GM21423 (cell line): ENCODE data around the gene CAPN5.
"Not testable (repeated sequence)": the region's sequence is repeated elsewhere in the genome, so short reads cannot be mapped to it uniquely, and the experiment has no call there.

Source experiments
- ATAC-seq: cut with Tn5 transposase; IDR thresholded peaks from one replicate; pipeline ENCODE4 v1.9.1; 2021; ENCODE audit warnings: mild to moderate bottlenecking, moderate library complexity; ENCODE audit not compliant: unreplicated experiment

The CAPN5 gene

DNA sequence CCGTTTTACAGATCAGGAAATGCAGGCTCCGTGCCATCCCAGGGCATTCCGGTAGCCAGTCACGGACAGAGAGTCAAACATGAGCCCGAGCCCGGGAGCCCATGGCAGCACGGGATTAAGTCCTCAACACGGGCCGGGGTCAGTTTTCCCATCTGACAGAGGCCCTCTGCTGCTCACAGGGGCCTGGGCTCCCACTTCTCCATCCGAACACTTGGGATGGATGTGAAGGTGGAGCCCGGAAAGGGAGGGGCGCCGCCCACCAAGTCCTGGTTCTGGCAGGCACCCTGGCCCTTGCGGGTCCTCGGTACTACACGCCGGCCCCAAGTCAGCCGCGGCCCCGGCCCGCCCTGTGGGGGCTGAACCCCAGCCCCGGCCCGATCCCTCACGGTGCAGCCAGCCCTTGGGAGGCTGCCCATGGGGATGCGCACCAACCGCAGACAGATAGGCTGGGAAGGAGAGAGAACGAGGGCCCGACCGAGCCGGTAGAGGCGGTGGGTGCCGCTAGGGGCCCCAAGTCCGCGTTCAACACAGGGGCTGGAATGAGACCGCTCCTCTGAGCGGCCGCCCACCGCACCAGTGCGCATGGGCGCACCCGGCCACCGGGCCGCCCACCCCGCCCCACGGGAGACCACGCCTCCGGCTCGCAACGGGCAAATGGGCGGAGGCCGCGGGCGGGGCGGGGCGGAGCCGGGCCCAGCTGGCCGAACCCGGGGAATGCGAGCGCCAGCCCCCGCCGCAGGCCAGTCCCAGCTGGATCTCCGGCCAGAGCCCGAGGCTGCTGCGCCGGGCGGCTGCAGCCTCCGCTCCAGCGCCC lies at the start of gene CAPN5:
CAPN5 (plus strand) TSS at position 743 of the 814 bp plus-strand sequence. CDS start 17,916 bp downstream, outside the sequence.
- ATAC-seq = peak; percentile 80

DNA sequence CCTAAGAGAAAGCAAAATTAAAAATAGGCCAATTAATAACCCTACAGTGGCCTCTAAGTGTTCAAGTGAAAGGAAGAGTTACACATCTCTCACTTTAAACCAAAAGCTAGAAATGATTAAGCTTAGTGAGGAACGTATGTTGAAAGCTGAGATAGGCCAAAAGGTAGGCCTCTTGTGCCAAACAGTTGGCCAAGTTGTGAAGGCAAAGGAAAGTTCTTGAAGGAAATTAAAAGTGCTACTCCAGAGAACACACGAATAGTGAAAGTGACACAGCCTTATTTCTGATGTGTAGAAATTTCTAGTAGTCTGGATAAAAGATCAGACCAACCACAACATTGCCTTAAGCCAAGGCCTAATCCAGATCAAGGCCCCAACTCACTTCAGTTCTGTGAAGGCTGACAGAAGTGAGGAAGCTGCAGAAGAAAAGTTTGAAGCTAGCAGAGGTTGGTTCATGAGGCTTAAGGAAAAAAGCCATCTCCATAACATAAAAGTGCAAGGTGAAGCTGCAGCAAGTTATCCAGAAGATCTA lies 48.3 kb upstream of the CAPN5 start:
- not testable (repeated sequence) for ATAC-seq

DNA sequence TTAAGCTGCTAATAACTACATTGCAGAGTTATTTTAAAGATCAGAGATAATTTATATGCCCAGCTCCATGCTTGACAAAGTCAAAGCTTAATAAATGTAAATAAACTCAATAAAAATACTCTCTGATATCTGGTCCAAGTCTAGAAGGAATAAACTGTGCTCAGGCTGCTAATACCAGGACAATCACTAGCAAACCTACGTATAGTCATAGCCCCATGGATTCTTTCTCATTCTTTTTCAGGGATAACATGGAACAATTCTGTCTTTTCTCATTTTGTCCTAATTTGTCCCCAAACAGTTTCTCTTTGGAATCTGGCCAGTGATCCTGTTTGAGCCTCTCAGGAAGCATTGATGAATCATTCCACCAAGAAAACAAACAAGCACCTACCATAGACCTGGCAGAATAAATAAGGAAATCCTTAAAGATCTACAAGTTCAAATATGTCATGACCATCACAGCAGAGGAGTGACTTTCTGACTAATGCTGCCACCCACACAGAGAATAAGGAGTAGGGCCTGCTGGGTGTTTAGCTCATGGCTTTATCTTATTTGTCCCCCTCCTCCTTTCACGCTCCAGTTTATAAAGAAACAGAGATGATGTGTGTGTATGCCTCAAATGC lies 46.7 kb upstream of the CAPN5 start:
- ATAC-seq = no peak

DNA sequence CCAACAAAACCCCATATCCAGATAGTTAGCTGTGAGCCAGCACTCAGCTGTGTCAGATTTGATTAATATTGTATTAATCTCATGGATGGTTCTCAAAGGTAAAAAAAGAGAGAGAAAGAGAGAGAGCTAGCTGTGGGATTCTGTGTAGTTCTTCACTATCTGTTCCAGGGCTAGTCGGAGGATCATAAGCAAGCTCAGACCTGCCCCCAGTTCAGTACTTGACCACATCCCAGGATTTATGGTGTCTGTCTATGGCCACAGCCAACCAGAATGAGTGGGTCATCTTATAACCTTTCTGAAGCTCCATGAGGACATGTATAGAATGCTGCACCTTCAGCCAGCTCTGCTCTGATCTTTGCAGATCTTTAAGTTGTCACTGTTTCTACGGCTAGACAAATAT lies 46.0 kb upstream of the CAPN5 start:
- no peak for ATAC-seq

DNA sequence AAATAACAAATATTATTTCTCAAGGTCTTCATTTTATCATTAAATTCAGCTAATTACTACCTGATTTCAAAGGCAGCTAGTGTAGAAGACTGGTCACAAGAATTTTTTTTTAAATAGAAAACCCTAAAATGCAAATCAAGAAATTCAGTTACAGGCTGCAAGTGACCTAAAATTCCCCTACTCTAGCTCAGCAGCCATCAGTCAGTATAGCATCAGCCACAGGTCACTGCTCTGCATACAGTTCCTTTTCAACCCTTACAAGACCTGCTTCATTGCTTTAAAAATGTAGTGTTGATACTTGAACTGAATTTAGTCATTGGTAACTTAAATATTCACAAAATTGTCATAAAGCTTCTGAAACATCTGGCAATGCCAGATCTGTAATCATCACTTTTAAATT lies 42.0 kb upstream of the CAPN5 start:
- ATAC-seq = no peak

DNA sequence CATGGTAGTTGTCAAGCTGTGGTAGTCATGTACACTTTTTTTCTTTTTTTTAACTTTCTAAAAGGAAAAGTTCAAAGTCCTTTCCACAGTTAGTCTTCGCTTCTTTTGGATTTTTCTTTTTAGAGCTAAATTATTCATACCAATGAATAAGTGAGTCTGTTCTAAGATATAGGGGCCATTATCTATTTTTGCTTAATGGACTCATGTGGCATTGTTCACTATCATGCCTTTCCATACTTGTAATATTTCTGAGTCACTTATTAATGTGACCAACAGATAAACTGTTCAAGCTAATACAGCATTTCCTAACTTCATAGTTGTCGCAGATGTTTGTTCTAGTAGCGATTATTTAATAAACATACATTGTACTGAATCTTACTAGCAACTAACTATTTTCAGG lies 40.5 kb upstream of the CAPN5 start:
- ATAC-seq = no peak

DNA sequence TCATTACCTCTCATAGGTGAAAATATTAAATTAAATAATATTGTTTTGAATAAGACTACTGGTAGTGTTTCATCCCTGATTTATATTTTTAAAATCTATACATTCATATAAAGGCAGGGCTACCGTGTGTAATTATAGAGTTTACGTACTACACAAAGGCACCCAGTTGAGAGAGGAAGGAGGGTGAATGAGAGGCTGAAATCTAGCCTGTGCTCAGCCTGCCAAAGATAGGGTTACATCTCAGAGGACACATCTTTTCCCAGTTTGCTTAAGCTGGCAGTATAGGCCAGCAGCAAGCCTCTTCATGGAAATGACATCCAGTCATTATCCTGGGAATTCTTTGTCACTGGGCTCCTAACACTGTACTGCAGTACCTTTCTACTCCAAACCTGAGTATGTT lies 40.0 kb upstream of the CAPN5 start:
- no peak for ATAC-seq

DNA sequence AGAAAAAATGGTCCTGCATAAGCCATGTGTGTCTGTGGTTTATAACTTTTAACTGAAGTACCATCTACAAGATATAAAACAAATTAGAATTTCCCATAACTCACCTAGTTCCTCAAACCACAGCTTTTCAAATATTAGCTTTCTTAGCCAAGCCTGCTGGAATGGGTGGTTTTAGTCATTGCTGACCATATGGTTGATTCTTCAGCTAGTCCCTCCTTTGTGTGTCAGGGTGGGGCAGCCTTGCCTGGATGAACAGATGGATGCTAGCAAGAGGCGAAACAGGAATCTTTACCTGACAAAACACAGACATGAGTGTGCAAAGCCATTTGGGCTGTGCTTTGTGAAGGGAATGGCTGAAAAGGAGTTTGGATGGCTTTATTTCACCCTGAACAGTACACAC lies 39.5 kb upstream of the CAPN5 start:
- ATAC-seq = no peak

DNA sequence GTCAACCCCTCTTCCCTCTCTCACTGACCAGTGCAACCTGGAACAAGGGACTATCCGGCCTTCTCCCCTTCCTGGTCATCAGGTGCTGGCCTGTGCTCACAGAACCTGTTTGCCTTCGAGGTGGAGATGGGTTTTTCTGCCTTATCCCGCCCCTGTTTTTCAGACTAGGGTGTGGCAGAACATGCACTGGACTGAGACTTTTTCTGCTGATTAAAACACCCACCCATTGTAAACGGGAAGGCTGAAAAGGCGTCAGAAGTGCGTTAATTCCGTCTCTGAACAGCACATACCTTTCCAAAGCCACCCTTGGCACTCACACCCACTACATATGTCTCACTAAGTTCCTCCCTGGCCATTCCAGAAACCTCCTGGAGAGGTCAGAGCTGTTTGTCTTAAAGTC lies 36.9 kb upstream of the CAPN5 start:
- ATAC-seq = no peak

DNA sequence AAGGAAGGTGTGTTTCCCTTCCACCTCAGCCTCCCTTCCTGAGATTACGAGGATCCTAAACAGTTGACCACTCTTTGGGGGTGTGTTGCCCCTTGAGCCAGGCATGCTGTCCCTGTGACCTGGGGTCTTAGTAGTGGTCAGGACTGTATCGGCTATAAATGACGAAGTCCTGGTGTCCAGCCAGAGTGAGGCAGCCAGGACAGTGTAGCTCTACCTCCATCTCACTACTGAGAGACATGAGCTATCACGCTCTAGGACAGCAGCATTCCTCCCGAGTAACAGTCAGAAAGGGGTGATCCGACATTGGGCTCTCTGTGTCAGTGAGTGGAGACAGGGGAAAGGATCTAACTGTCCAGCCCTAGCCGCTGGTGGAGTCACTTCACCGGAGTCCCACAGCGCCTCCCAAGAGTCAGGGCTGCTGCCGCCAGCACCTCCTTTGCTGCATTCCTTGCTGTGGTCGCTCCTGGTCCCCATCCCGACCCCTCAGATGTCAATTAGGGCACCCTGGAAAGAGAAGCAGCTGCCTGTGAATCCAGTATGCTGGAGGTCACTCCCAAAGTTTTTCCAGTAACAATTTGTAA lies 35.8 kb upstream of the CAPN5 start:
- ATAC-seq = no peak

DNA sequence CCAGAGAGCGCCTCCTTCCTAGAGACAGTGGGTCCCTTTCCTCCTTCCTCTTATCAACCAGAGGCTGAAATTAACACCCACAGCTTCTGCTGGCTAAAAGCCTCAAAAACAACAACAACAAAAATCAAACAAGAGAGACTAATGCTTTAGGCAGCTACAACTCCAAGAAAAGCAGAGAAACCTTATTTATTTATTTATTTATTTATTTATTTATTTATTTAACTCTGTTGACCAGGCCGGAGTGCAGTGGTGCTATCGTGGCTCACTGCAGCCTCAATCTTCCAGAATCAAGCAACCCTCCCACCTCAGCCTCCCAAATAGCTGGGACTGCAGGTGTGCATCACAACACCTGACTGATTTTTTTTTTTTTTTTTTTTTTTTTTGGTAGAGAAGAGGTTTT lies 35.2 kb upstream of the CAPN5 start:
- no peak for ATAC-seq

DNA sequence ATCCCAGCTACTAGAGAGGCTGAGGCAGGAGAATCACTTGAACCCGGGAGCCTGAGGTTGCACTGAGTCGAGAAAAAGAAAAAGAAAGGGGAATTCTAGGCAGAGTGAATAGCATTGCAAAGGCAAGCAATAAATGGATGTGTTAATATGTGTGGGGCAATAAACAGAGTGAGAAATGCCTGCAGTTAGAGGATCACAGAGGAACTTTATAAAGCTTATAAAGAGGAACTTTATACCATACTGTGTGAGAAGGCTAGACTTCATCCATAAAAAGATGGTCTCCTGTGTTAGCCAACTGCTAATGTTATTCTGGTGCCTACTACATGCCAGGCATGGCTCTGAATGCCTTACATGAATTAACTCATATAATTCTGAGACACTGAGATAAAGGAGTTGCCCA lies 31.7 kb upstream of the CAPN5 start:
- no peak for ATAC-seq

DNA sequence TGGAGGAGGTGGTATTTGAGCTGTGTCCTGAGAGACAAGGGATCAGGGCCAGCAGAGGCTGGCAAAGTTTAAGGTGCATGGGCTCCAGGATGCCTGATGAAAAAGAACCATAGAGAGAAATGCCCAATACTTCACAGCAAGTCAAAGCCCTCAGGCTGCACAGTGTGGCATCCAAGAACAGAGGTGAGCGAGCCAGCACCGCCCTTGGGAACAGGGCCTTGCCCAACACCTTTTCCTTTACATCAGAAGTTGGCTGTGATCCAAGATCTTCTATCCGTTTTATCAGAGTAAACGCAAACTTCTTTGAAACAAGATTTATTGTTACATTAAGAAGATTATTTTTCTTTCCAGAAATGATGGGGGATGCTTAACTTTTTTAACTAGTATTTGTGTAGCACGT lies 31.2 kb upstream of the CAPN5 start:
- ATAC-seq = no peak

DNA sequence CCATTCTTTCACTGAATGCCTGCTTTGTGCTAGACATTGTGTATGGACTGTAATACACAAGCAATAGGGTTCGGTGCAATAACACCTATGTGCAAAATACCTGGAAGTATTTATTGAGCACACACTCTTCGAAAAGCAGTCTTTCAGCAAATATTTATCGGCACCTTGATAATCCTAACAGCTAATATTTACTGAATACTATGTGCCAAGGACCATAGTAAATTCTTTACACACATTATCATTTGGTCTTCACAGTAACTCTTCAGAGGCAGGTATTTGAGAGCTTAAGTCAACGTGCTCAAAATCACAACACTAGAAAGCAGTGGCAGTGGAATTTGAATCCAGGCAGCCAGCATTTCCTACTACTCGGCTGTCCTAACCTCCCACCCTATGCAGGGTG lies 30.4 kb upstream of the CAPN5 start:
- no peak for ATAC-seq

DNA sequence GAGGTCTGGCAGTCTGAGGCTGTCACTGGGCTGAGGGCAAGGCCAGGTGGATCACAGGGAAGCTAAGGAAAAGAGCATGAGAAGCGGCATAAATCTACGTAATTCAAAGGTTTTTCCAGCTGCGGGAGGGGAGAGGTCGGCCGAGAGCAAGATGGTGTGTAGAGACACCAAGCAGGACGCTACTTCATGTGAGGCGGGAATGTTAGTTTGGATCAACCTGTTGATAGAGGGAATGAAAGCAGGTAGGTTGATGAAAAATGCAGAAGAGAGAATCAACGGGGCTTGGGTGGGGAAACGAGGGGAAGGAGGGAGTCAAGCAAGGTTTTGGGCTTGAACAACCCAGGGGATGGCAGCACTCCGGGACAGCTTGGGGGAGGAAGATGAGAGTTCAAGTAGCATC lies 29.7 kb upstream of the CAPN5 start:
- ATAC-seq = no peak

DNA sequence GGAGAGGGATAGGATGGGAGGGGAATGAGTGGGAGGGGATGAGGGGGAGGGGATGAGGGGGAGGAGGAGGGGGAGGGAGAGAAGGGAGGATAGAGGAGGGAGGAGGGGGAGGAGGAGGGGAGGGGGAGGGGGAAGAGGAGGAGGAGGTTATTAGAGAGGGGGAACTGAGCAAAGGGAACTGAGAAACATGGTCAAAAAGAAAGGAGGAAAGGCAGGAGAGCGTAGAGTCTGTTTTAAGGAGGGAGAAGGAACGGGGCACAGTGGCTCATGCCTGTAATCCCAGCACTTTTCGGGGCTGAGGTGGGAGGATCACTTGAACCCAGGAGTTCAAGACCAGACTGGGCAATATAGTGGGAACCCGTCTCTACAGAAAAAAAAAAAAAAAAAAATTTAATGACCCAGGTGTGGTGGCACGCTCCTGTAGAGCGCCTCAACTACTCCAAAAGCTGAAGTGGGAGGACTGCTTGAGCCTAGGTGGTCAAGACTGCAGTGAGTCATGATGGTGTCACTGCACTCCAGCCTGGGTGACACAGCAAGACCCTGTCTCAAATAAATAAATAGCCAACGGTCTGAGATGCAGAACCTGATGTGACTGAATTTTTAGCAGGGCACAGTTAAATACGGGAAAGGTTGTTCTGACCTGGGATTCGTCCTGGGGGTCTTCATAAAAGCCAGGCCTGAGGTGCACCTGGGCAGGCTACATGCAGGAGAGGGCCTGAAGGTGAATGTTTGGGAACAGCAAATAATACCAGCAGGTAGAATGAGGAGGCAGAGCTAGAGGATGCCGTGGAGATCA lies 28.5 kb upstream of the CAPN5 start:
- ATAC-seq = no peak

DNA sequence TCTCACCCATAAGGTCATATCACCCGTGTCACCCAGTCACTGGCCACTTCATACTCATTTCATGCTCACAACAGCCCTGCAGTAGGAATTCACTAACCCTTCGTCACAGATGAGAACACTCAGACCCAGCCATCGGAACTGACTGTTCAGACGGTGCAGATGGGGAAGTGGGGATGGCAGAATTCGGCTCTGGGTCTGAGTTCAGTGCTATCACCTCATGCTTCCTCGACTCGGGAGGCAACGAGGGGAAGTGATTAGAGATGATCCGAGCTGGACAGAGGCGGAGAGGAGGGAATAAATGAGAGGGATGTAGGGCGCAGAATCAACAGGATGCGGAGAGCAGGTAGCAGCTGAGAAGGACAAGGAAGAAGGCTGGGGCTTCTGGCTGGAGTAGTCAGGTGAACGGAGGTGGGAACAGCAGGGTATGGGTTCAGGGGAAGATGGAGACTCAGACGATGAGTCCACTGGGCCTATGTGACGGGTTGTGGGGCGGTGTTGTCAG lies 27.9 kb upstream of the CAPN5 start:
- ATAC-seq = no peak

DNA sequence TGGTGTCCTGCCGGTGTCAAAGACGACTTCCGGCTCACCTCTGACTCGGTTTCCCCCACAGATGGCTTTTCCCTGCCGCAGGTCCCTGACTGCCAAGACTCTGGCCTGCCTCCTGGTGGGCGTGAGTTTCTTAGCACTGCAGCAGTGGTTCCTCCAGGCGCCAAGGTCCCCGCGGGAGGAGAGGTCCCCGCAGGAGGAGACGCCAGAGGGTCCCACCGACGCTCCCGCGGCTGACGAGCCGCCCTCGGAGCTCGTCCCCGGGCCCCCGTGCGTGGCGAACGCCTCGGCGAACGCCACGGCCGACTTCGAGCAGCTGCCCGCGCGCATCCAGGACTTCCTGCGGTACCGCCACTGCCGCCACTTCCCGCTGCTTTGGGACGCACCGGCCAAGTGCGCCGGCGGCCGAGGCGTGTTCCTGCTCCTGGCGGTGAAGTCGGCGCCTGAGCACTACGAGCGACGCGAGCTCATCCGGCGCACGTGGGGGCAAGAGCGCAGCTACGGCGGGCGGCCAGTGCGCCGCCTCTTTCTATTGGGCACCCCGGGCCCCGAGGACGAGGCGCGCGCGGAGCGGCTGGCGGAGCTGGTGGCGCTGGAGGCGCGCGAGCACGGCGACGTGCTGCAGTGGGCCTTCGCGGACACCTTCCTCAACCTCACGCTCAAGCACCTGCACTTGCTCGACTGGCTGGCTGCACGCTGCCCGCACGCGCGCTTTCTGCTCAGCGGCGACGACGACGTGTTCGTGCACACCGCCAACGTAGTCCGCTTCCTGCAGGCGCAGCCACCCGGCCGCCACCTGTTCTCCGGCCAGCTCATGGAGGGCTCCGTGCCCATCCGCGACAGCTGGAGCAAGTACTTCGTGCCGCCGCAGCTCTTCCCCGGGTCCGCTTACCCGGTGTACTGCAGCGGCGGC lies 27.0 kb upstream of the CAPN5 start:
- ATAC-seq = no peak

DNA sequence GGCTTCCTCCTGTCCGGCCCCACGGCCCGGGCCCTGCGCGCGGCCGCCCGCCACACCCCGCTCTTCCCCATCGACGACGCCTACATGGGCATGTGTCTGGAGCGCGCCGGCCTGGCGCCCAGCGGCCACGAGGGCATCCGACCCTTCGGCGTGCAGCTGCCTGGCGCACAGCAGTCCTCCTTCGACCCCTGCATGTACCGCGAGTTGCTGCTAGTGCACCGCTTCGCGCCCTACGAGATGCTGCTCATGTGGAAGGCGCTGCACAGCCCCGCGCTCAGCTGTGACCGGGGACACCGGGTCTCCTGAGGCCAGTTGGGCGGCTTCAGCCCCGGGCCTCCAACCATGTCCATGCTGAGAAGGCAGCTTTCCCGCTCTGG lies 26.4 kb upstream of the CAPN5 start:
- ATAC-seq = no peak

DNA sequence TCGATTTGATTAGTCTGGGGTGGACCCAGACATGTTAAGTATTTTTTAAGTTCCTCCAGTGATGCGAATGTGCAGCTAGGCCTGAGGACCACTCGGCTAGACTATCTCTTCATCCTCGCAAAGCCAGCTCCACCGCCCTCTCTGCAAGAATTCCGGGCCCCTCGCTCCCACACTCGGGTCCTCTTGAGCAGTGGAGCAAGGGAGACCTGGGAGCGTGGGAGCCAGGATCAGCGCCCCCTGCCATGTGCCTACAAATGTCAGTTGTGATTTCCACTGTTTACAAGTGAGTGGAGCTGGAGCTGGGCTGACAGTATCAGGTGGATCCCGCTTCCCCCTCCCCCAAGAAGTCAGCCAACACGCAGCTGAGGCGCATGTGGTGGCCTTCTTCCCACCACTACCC lies 25.9 kb upstream of the CAPN5 start:
- ATAC-seq = no peak
